ENCODE results near the gene PPP1R9B.

Gene PPP1R9B

DNA sequence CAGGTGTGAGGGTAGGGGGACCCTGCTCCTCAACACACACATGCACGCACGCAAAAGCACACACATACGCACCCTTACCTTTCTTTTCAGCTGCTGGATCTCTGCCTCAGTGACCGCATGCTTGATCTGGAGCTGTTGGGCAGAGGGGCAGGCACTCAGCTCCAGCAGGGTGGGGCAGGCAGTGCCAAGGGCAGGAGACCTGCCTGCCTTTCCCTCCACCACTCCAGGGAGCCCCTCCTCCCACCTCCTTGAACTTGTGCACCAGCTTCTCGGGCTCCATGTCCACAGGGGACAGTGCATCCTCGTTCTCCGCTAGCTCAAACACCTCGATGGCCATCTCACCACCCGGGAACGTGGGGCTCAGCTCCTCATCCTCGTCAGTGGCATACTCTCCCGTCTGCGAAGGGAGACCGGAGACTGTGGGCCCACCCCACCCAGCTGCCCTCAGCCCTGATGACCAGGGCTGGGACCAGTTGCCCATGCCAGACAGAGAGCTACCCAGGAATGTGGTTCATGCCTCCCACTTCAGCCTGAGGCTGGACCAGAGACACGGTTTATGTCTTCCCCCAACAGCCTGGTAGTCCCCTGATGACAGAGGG, 11.2 kb downstream of the PPP1R9B start:
- H3K4me1 ChIP-seq (ENCODE audit: insufficient read depth, low read length) = peaks cover 6% of the 10 kb centered on the region; the same call in 1 of the 2 replicates
- H3K9me3 ChIP-seq (ENCODE audit: control insufficient read depth, insufficient read depth, low read length) = no peaks in the 10 kb centered on the region; the same call in 1 of the 2 replicates
- peaks cover 12% of the 10 kb centered on the region; the same call in 1 of the 2 replicates for H3K36me3 ChIP-seq (ENCODE audit: insufficient read depth, low read length)
- H3K9ac ChIP-seq (ENCODE audit: low read depth, low read length) = no peak overlapping the region

DNA sequence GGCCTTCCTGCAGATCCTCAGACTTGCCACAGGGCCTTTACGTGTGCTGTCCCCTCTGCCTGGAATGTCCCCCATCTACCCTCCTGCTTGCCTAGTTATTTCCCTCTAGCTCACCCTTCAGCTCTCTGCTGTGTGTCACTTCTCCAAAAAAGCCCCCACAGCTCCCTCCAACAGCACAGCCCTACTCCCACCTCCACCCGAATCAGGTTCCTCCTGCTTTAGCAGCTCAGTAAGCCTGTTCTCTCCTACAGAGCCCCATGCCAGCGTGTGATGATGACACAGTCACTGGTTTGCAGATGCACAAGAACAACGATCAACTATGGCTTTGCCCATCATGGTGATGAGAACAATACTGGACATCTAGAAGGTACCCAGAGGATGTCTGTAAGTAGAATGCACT, 13.4 kb downstream of the PPP1R9B start:
- no peak overlapping the region for H3K9ac ChIP-seq (ENCODE audit: low read depth, low read length)
- H3K4me1 ChIP-seq (ENCODE audit: insufficient read depth, low read length) = peaks cover 27% of the 10 kb centered on the region
- H3K36me3 ChIP-seq (ENCODE audit: insufficient read depth, low read length) = peaks cover 12% of the 10 kb centered on the region; the same call in 1 of the 2 replicates
- H3K9me3 ChIP-seq (ENCODE audit: control insufficient read depth, insufficient read depth, low read length) = no peaks in the 10 kb centered on the region; the same call in 1 of the 2 replicates

DNA sequence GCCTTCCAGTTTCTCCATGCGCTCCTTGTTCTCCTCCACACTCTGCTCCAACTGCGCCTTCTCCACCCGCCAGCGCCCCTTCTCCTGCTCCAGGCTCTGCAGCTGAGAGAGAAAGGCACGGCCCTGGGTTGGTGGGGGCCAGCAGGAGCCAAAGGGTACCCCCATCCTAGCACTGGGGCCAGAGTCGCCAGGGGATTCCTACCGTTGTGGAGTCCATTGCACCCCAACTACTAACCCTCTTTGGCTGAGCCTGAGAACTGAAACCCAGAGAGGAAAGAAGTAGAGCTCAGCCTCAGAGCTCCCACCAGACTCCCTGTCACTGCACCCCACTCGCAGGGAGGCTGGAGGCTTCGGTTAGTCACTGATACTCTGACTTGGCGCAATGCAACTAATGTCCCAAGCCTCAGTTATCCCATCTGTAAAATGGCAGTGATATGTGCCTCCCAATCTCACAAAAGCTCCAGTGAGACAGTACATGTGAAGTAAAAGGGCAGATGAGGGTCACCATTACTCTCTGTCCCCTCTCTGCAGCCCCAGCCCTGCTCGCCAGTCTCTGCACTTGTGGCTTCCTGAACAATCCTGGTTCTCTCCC, 14.3 kb downstream of the PPP1R9B start:
- Histone ChIP-seq H3K4me1 (ENCODE audit: insufficient read depth, low read length) (peaks cover 31% of the 10 kb centered on the region), H3K9me3 (ENCODE audit: control insufficient read depth, insufficient read depth, low read length) (no peaks in the 10 kb centered on the region; the same call in 1 of the 2 replicates), H3K9ac (ENCODE audit: low read depth, low read length) (no peak overlapping the region), H3K36me3 (ENCODE audit: insufficient read depth, low read length) (peaks cover 12% of the 10 kb centered on the region; the same call in 1 of the 2 replicates)

DNA sequence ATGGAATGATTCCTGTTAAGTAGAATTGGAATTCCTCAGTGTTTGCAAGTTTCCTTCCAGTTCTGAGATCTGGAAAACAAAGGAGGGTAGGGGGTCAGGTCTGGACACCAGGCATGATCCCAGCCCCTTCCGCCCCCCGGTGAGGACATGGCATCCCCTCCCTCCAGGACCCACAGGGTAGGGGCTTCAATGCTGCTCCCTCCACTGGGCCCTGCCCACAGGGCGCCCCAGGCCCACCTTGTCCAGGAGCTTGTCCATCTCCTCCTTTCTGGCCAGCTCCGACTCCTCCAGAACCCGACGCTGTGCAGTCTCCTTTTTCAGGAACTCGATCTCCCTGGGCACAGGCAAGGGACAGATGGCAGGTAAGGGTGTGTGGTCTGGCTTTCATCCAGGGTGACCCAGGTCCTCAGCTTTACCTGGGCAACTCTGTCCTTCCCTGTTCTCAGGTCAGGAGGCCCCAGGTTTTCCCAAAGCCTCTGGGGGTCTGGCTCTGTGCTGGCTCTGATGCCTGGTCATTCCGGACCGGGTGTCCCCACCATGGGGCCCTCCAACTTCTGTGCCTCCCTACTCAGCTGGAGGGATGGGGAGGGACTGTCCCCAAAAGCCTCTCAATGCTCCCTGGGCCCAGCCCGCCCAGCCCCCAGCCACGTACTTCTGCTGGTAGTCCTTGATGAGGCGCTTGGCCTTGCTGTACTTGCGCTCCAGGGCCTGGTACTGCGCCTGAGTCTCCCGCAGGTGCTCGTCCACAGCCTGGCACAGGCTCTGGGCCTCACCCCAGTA, 15.0 kb downstream of the PPP1R9B start:
- Histone ChIP-seq H3K4me1 (ENCODE audit: insufficient read depth, low read length) (peaks cover 34% of the 10 kb centered on the region), H3K9ac (ENCODE audit: low read depth, low read length) (no peak overlapping the region), H3K36me3 (ENCODE audit: insufficient read depth, low read length) (peaks cover 12% of the 10 kb centered on the region; the same call in 1 of the 2 replicates), H3K9me3 (ENCODE audit: control insufficient read depth, insufficient read depth, low read length) (no peaks in the 10 kb centered on the region; the same call in 1 of the 2 replicates)

DNA sequence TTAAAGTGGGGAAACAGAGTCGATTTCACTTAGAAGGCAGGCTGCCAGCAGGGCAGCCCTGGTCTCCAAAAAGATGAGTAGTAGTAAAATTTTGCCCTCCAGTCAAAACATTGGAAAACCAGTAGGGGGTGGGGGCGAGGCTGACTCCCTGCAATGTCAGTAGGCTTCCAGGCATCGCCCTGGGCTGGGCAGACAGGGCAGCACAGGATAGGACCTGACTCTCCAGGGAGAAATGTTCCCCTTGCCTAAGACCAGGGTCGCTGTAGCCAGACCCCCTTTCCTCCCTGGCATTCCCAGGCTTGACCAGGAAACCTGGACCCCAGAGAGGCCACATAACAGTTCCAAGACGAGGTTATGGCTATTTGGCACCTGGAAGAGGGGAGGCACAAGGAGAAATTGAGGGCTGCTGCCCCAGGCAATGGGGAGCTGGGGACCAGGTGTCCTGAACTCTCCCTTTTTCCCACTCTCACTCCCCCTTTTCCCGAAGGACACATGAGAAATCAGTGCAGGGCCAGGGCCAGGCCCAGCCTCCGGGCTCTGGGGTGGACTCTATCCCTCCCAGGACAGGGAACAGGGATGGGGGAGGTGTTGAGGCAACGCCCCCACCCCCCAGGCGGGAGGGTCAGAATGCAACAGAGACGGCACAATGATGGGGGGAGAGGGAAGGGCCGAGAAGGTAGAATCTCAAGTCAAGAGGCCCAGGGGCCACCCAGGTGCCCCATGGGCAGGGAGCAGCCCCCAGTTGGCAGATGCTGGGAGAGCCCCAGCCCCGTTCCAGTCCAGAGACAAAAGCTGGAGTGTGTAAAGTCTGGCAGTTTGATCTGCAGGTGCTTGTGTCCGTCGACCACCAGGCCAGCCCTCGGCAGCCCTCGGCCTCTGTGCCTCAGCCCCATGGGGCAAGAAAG, 16.0 kb downstream of the PPP1R9B start:
- Histone ChIP-seq H3K9ac (ENCODE audit: low read depth, low read length) (no peak overlapping the region; the same call in 1 of the 2 replicates), H3K9me3 (ENCODE audit: control insufficient read depth, insufficient read depth, low read length) (no peaks in the 10 kb centered on the region), H3K36me3 (ENCODE audit: insufficient read depth, low read length) (peaks cover 12% of the 10 kb centered on the region; the same call in 1 of the 2 replicates), H3K4me1 (ENCODE audit: insufficient read depth, low read length) (peaks cover 34% of the 10 kb centered on the region)

DNA sequence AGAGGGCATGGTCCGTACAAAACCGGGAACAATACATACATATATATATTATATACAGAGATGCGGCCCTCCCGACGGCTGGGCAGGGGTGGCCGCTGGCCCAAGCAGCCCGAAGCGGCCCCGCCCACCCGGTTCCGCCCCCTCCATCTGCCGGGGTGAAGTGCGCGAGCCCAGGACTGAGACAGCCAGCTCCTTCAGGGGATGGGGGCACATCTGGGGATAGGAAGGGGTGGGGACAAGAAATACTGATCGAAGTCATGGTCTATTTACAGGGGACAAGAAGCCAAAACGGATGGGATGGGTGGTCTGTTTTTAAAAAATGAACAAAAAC, 16.7 kb downstream of the PPP1R9B start:
- Histone ChIP-seq H3K9ac (ENCODE audit: low read depth, low read length) (no peak overlapping the region; the same call in 1 of the 2 replicates), H3K4me1 (ENCODE audit: insufficient read depth, low read length) (peaks cover 34% of the 10 kb centered on the region), H3K9me3 (ENCODE audit: control insufficient read depth, insufficient read depth, low read length) (no peaks in the 10 kb centered on the region), H3K36me3 (ENCODE audit: insufficient read depth, low read length) (0 out of 2 replicates have a peak, but pooled peaks cover 6% of the 10 kb centered on the region)

DNA sequence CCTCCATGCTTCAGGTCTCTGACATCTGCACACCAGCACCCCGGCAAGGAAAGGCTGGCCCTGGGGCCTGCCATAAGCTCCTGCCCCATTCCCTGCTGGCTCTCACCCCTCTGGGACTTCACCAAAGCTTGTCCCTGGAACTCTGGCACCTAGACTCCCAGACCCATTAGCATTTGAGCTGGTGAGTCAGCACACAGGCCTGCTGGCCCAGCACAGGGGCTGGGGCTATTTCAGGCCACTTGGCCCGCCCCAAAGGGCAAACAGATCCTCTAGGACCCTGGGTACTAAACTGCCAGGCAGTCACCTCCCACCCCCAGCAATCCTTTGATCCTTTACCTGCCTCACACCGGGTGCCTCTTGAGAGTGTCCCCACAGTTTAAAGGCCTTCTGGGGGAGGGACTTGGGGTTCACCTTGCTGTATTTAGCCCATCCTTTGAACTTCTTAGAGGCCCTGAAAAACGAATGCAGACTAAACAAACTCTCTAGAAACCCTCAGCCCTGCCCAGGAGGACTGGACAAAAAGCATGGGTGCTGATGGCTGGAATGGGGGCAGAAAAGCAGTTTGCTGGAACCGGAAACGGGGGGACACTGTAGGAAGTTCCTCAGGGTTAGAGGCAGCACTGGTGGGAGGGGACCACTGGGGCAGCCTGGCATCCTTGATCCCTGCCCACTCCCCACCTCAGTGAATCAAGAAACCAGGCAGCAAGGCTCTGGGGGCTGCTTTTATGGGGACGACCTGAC, 17.3 kb downstream of the PPP1R9B start:
- Histone ChIP-seq H3K9ac (ENCODE audit: low read depth, low read length) (no peak overlapping the region; the same call in 1 of the 2 replicates), H3K36me3 (ENCODE audit: insufficient read depth, low read length) (0 out of 2 replicates have a peak, but pooled peaks cover 3% of the 10 kb centered on the region), H3K4me1 (ENCODE audit: insufficient read depth, low read length) (peaks cover 34% of the 10 kb centered on the region), H3K9me3 (ENCODE audit: control insufficient read depth, insufficient read depth, low read length) (no peaks in the 10 kb centered on the region)

DNA sequence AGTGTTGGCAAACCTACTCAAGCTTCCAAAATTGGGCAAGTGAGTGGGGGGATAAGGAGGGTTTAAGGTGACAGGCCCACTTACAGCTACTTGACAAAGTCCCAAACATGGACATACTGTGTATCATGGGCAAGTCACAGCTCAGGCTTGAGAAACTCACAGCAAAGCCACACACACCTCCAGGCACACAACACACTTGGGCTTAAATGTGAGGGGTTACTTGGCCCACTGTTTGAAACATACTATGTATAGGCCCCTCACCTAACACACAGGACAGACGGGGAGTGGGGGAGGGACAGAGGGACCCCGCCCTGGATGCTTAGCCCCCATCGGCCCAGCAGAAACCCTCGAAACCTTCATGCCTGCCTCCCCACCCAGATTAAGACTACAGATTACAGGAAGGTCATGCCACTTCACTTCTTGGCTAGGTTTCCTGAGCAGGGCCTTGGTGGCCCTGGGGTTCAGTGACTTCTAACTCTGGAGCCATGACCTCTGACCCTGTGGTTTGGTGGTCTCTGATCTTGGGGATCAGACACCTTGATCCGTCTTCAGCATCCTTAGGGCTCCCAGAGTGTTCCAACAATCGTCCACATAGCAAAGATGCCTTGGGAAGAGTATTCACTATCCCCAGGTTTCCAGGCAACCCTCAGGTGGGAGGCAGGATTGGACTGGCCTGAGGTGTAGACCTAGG, 18.2 kb downstream of the PPP1R9B start:
- Histone ChIP-seq H3K9me3 (ENCODE audit: control insufficient read depth, insufficient read depth, low read length) (no peaks in the 10 kb centered on the region), H3K9ac (ENCODE audit: low read depth, low read length) (no peak overlapping the region), H3K4me1 (ENCODE audit: insufficient read depth, low read length) (peaks cover 42% of the 10 kb centered on the region)

DNA sequence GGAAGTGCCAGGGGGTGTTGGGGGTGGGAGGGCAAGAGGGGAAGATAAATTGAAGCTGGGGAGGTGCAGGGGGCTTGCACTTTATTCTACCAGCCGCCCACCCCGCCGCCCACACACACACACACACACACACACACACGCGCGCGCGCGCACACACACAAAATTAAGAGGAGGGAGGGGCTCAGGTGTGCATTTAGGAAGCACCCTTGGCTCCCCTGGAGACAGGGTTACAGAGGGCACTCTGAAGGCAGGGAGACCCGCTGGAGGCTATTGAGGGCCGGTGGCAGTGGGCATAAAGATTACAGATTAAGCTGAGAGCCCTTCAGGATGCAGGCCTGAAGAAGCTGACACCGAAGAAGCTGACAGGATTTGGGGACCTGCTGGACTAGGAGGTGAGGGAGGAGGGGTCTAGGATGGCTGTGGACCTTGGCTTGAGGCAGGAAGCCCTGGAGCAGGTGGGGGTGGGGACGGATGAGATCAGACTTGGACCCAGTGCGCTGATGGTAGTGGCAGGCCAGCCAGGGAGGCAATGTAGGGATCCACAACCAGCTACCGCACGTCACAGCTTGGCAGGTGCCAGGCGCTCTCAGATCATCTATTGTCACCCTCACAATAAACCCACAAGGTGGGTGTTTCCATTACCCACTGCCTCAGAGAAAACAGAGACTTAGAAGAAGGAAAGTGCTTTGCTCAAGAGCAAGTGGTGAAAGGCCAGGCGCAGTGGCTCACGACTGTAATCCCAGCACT, 19.7 kb downstream of the PPP1R9B start:
- Histone ChIP-seq H3K36me3 (ENCODE audit: insufficient read depth, low read length) (no peaks in the 10 kb centered on the region), H3K9ac (ENCODE audit: low read depth, low read length) (peak overlapping the region; percentile 74; the same call in 1 of the 2 replicates), H3K9me3 (ENCODE audit: control insufficient read depth, insufficient read depth, low read length) (no peaks in the 10 kb centered on the region), H3K4me1 (ENCODE audit: insufficient read depth, low read length) (peaks cover 42% of the 10 kb centered on the region)

More for the DNA sequence above, 18.2 kb downstream of the PPP1R9B start:
- H3K36me3 ChIP-seq (ENCODE audit: insufficient read depth, low read length) = no peaks in the 10 kb centered on the region

DNA sequence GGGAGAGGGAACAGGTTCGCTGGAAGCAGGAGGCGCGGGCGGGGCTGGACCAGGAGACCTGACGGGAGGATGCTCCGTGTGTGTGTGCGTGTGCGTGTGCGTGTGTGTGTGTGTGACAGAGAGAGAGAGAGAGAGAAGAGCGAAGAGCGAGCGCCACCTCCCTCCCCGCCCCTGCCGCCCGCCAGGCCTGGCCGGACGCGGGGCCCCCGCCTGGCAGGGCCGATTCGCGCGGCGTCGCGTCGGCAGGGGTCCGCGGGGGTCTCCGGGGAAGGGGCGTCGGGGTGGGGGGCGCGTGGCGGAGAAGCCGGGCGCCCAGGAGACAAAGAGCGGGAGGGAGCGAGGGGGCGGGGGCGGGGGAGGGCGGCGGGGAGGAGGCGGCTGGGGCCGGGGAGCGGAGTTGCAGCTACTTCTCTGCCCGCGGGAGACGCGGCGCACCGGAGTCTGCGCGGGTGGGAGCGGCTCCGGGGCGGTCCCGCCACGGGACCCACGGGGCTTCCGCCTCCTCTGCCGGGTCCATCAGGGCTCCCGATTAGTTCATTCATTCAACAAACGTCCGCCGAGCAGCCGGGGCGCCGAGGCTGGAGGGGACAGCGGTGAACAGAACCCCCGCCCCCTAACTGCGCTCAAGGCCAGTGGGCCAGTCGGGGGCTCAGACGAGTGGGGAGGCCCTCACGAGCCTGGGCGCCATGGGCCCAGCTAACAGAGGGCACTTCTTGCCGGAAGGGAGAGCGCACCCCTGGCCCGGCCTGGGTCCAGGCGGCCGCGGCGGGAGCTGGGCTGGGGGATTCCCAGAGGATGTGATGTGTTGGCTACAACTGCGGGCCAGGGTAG, 20.5 kb downstream of the PPP1R9B start, which contains the start of gene SAMD14:
SAMD14 (minus strand) TSS at position 433 of the 831 bp plus-strand sequence. CDS start 5,201 bp downstream, outside the sequence.
- Histone ChIP-seq H3K9ac (ENCODE audit: low read depth, low read length) (peak within 1 kb of the TSS; percentile 74), H3K4me1 (ENCODE audit: insufficient read depth, low read length) (peaks cover 42% of the 10 kb centered on the region), H3K9me3 (ENCODE audit: control insufficient read depth, insufficient read depth, low read length) (no peaks in the 10 kb centered on the region), H3K36me3 (ENCODE audit: insufficient read depth, low read length) (no peaks in the 10 kb centered on the region)

DNA sequence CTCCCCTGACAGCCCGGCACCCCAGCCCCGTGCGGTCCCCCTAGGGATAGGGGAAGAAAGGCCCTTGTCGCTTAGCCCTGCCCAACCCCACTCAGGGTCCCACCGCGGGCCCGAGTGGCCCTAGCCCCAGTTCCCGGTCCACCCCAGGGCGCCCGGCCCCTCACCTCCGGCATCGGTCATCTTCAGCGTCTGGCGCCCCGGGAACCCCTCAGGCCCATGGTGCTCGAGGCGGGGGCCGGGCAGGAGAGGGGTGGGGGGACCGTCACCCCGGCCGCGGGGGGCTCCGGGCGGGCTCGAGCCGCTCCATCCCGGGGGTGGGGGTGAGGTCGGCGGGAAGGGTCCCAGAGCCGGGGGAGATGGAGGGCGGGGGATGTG, 21.1 kb downstream of the PPP1R9B start:
- no peaks in the 10 kb centered on the region for H3K9me3 ChIP-seq (ENCODE audit: control insufficient read depth, insufficient read depth, low read length)
- peak overlapping the region; percentile 70; the same call in 1 of the 2 replicates for H3K9ac ChIP-seq (ENCODE audit: low read depth, low read length)
- H3K4me1 ChIP-seq (ENCODE audit: insufficient read depth, low read length) = peaks cover 38% of the 10 kb centered on the region
- H3K36me3 ChIP-seq (ENCODE audit: insufficient read depth, low read length) = no peaks in the 10 kb centered on the region

Data from ES-I3 (cell line).